Right lobe of liver (tissue), 6 donors: ENCODE data around the gene EREG. TPM values are rescaled to one million over a fixed set of nuclear protein-coding genes. Genes with fewer than 3 reads are reported as not detected.

Experiments
- ATAC-seq, 4 donors: fragments of 200-7000 bp; cut with Tn5 transposase; one replicate each; pipeline ENCODE4 v1.9.1; 2020; ENCODE audit warnings: mild to moderate bottlenecking in 4 of 4, moderate library complexity in 4 of 4
- DNase-seq, 3 donors: peaks; one replicate each; pipeline ENCODE4 v3.0.0-alpha.2; 2020
- H3K27ac ChIP-seq, 3 donors: fragments of 200-600 bp; one replicate each; pipeline ENCODE4 v1.8.0; 2022
- H3K27me3 ChIP-seq, 2 donors: fragments of 200-600 bp; one replicate each; pipeline ENCODE4 v1.8.0; 2022
- H3K36me3 ChIP-seq, 4 donors: fragments of 200-600 bp; sonication (generic) in 1 of 4; one replicate each; pipeline versions ENCODE4 v1.5.1 to v1.8.0; 2017 to 2022; ENCODE audit warnings: control low read depth in 1 of 4
- H3K4me1 ChIP-seq, 4 donors: fragments of 200-600 bp; sonication (generic) in 1 of 4; one replicate each; pipeline versions ENCODE4 v1.5.1 to v1.8.0; 2017 to 2022; ENCODE audit warnings: control low read depth in 1 of 4
- H3K4me3 ChIP-seq, 3 donors: fragments of 200-600 bp; one replicate each; pipeline ENCODE4 v1.8.0; 2022
- H3K9me3 ChIP-seq, 4 donors: fragments of 200-600 bp; sonication (generic) in 1 of 4; one replicate each; pipeline versions ENCODE4 v1.5.1 to v1.8.0; 2017 to 2022; ENCODE audit warnings: control low read depth in 1 of 4
- CTCF ChIP-seq, 4 donors: fragments of 200-600 bp in 3 of 4; fragments of 450-650 bp in 1 of 4; IDR thresholded peaks; one replicate each; pipeline versions ENCODE4 v1.5.1 to v1.8.0; 2016 to 2022; ENCODE audit warnings: antibody characterized with exemption in 4 of 4, mild to moderate bottlenecking in 2 of 4
- POLR2A ChIP-seq: fragments of 450-650 bp; IDR thresholded peaks from one replicate; pipeline ENCODE4 v1.6.1; 2017; ENCODE audit warnings: antibody characterized with exemption, mild to moderate bottlenecking
- WGBS: methylation state at CpG from one replicate; pipeline ENCODE4 v1.1.6; 2018; ENCODE audit warnings: low coverage, low lambda C conversion rate; ENCODE audit not compliant: insufficient coverage; ENCODE audit errors: missing lambda C conversion rate; 5-methylcytosine and 5-hydroxymethylcytosine counted together
- intact Hi-C, 2 donors: fragments of 100-400 bp; cut with DNase I; formaldehyde crosslinking; loops; one replicate each; pipeline versions ENCODE4 v1.11.2 to v1.14.1; 2022
- total RNA-seq, 6 experiments: library from RNA; depleted of rRNA in 2 of 6; stranded (reverse); fragments of >200 nt in 2 of 6; fragmentation: NEBNext Ultra II Directional in 3 of 6; extraction: Animal tissue kit (Norgen Biotek cat#: 25700) in 3 of 6; gene quantifications; one replicate each; pipeline versions ENCODE4 v1.1.0 to v1.2.4, GENCODE V29; 2016 to 2023
- donor health status: DM: no; HTN: yes; CAD: no.
- donor health status: DM: no; HTN: no; CAD: no.
- donor health status: DM: no; HTN: no; CAD: no.
- donor health status: DM: no; HTN: yes; CAD: no.
- donor health status: DM: no; HTN: yes; CAD: no.

Gene EREG
- total RNA-seq, 6 experiments from 2014 or later: 0.11 to 0.50 TPM; not detected in 4

- Histone ChIP-seq H3K4me1 (no peaks in the 10 kb centered on the region), H3K9me3 (no peaks in the 10 kb centered on the region), H3K4me3 (no peak overlapping the region), H3K27ac (no peak overlapping the region), H3K27me3 (no peaks in the 10 kb centered on the region), H3K36me3 (no peaks in the 10 kb centered on the region)
- no peak for ATAC-seq
- intact Hi-C loops: no loop called here
- DNase-seq: no peak
- no peak for TF ChIP-seq POLR2A
- no peak for TF ChIP-seq CTCF (IDR thresholded peaks at IDR 0.05)
- WGBS: 33% methylated on average over 1 of the region's 1 CpG
Observed at GRCh38 chr4:74385386-74385785, 20.4 kb downstream of the EREG start.

- WGBS: 43% methylated on average over 4 of the region's 4 CpGs
- no peak overlapping the region for H3K4me3 ChIP-seq
- ATAC-seq (no peak), DNase-seq (no peak)
- no peak overlapping the region for H3K27ac ChIP-seq
- TF ChIP-seq CTCF (IDR thresholded peaks at IDR 0.05) (no peak), POLR2A (no peak)
- intact Hi-C loops: no loop called here
- no peaks in the 10 kb centered on the region for H3K36me3 ChIP-seq
- H3K27me3 ChIP-seq: no peaks in the 10 kb centered on the region
- H3K9me3 ChIP-seq: no peaks in the 10 kb centered on the region
- H3K4me1 ChIP-seq: no peaks in the 10 kb centered on the region
Observed at GRCh38 chr4:74386159-74386558, 21.2 kb downstream of the EREG start.

- TF ChIP-seq CTCF (IDR thresholded peaks at IDR 0.05) (no peak), POLR2A (no peak)
- 90% methylated on average over 2 of the region's 2 CpGs for WGBS
Observed at GRCh38 chr4:74387790-74388189, 22.8 kb downstream of the EREG start.

GRCh38 chr4:74389494-74389893 is 24.5 kb downstream of the EREG start:
- 73% methylated on average over 1 of the region's 1 CpG for WGBS
- Histone ChIP-seq H3K9me3 (no peaks in the 10 kb centered on the region), H3K27ac (no peak overlapping the region), H3K4me1 (no peaks in the 10 kb centered on the region), H3K27me3 (no peaks in the 10 kb centered on the region), H3K36me3 (no peaks in the 10 kb centered on the region), H3K4me3 (no peak overlapping the region)
- TF ChIP-seq CTCF (IDR thresholded peaks at IDR 0.05) (no peak), POLR2A (no peak)
- ATAC-seq (no peak), DNase-seq (no peak)
- intact Hi-C loops: no loop called here

More at GRCh38 chr4:74387790-74388189, 22.8 kb downstream of the EREG start:
- intact Hi-C loops: no loop called here
- Histone ChIP-seq H3K4me1 (no peaks in the 10 kb centered on the region), H3K4me3 (no peak overlapping the region), H3K9me3 (no peaks in the 10 kb centered on the region), H3K27ac (no peak overlapping the region), H3K27me3 (no peaks in the 10 kb centered on the region), H3K36me3 (no peaks in the 10 kb centered on the region)
- no peak for ATAC-seq
- DNase-seq: no peak

GRCh38 chr4:74390677-74391076 is 25.7 kb downstream of the EREG start:
- Histone ChIP-seq H3K27ac (no peak overlapping the region), H3K4me1 (no peaks in the 10 kb centered on the region), H3K36me3 (no peaks in the 10 kb centered on the region), H3K4me3 (no peak overlapping the region), H3K9me3 (no peaks in the 10 kb centered on the region), H3K27me3 (no peaks in the 10 kb centered on the region)
- WGBS: 71% methylated on average over 2 of the region's 2 CpGs
- ATAC-seq (no peak), DNase-seq (no peak)
- no peak for TF ChIP-seq CTCF (IDR thresholded peaks at IDR 0.05)
- TF ChIP-seq POLR2A: no peak
- intact Hi-C loops: no loop called here
